Measurements from ENCODE around the gene TAB2. TPM values are rescaled to one million over a fixed set of nuclear protein-coding genes. Genes with fewer than 3 reads are reported as not detected.

Gene TAB2
- total and polyA plus RNA-seq, 2 donors (not counting 3 experiments of a cell fraction or from before 2014, with no cell fraction given): 26.0 to 37.4 TPM

GRCh38 chr6:149340200-149340599 lies 22.7 kb downstream of the TAB2 start:
- H2AFZ ChIP-seq (ENCODE audit: low read depth, low read length): no peak overlapping the region
- no peak overlapping the region for H3K27ac ChIP-seq (ENCODE audit: insufficient read depth, low read depth, low read length)
- H3K9me1 ChIP-seq (replicated peaks; ENCODE audit: control insufficient read depth, extremely low read depth, insufficient read depth, low read length): no peaks in the 10 kb centered on the region
- H3K27me3 ChIP-seq (ENCODE audit: control insufficient read depth in 2 of 2, insufficient read depth in 2 of 2, low read length in 2 of 2): no peaks in the 10 kb centered on the region
- DNase-seq (ENCODE audit: low read depth, low spot score) (no peak), FAIRE-seq (no peak)
- no TSS peak for BruUV-seq (replicated peaks)
- H3K9ac ChIP-seq (replicated peaks; ENCODE audit: extremely low read depth, insufficient read depth, low read length): no peak overlapping the region
- no peak overlapping the region for H3K4me2 ChIP-seq (ENCODE audit: insufficient read depth, low read length)
- TF ChIP-seq FOS (IDR thresholded peaks at IDR 0.05; ENCODE audit: borderline replicate concordance, insufficient read depth, low read length) (no peak), POLR2AphosphoS5 (IDR thresholded peaks at IDR 0.05; ENCODE audit: insufficient read depth, low read depth, low read length) (no peak), JUN (IDR thresholded peaks at IDR 0.05; ENCODE audit: borderline replicate concordance, insufficient read depth, insufficient read length, low read depth) (no peak), MYC (IDR thresholded peaks at IDR 0.05; ENCODE audit: low read depth, low read length) (no peak), POLR2A (IDR thresholded peaks at IDR 0.05; ENCODE audit: low read depth, low read length) (no peak), MAX (IDR thresholded peaks at IDR 0.05; ENCODE audit: insufficient read depth, insufficient read length) (no peak), GATA2 (IDR thresholded peaks at IDR 0.05; ENCODE audit: insufficient read depth, insufficient read length, low read depth, low read length) (no peak), CTCF (IDR thresholded peaks at IDR 0.05; ENCODE audit: extremely low read depth in 1 of 2, insufficient read depth in 1 of 2, low read depth in 1 of 2, low read length in 2 of 2) (no peak)
- dilution Hi-C loops (cut with MboI; ENCODE audit: extremely low pct_ligation_motif_present, low sequenced_read_pairs) (no loop called here), intact Hi-C loops (cut with micrococcal nuclease) (no loop called here)
- H3K36me3 ChIP-seq (ENCODE audit: control insufficient read depth in 2 of 2, extremely low read depth in 1 of 2, insufficient read depth in 2 of 2, low read length in 2 of 2): no peaks in the 10 kb centered on the region
- H3K79me2 ChIP-seq (ENCODE audit: control insufficient read depth, insufficient read depth, low read length): peaks cover 91% of the 10 kb centered on the region
- peaks cover 24% of the 10 kb centered on the region for H3K4me1 ChIP-seq (ENCODE audit: control insufficient read depth, extremely low read depth, insufficient read depth, low read length)
- H3K4me3 ChIP-seq (replicated peaks in 1 of 3; ENCODE audit: insufficient read depth in 1 of 3, low read depth in 1 of 3, low read length in 3 of 3): no peak overlapping the region
- ChIA-PET POLR2A (no interaction called here), CTCF (no interaction called here)
- no peaks in the 10 kb centered on the region for H3K9me3 ChIP-seq (replicated peaks; ENCODE audit: control insufficient read depth, insufficient read depth, low read length)
- peaks cover 11% of the 10 kb centered on the region for H4K20me1 ChIP-seq (replicated peaks; ENCODE audit: control insufficient read depth, extremely low read depth, insufficient read depth, low read length)

Measured in endothelial cell of umbilical vein (primary cell).